WTC11 (cell line): ENCODE data around the gene ARHGEF12.

ENCODE experiments used
- ATF3 ChIP-seq: sonication (generic); formaldehyde crosslinking; conservative IDR thresholded peaks from 2 replicates; pipeline ENCODE4 v1.8.1; 2022; ENCODE audit warnings: mild to moderate bottlenecking, missing genetic modification reagents
- CREM ChIP-seq: sonication (generic); formaldehyde crosslinking; IDR thresholded peaks from 2 replicates; pipeline ENCODE4 v1.8.1; 2022; ENCODE audit warnings: mild to moderate bottlenecking, missing genetic modification reagents, moderate library complexity
- CTCF ChIP-seq: fragments of 200-600 bp; IDR thresholded peaks from 2 replicates; pipeline ENCODE4 v1.8.0; 2022; ENCODE audit warnings: antibody characterized with exemption
- E2F5 ChIP-seq: sonication (generic); formaldehyde crosslinking; IDR thresholded peaks from 2 replicates; pipeline ENCODE4 v1.8.1; 2022; ENCODE audit warnings: mild to moderate bottlenecking, moderate library complexity, missing genetic modification reagents
- HMGA2 ChIP-seq: fragments of 250-450 bp; sonication (Bioruptor Pico); IDR thresholded peaks from 2 replicates; pipeline ENCODE4 v1.4.0; 2021; ENCODE audit warnings: mild to moderate bottlenecking, moderate library complexity
- JUN ChIP-seq: sonication (generic); formaldehyde crosslinking; IDR thresholded peaks from 2 replicates; pipeline ENCODE4 v1.8.0; 2023; ENCODE audit warnings: mild to moderate bottlenecking, missing genetic modification reagents
- KAT7 ChIP-seq: sonication (generic); formaldehyde crosslinking; IDR thresholded peaks from 2 replicates; pipeline ENCODE4 v1.8.1; 2023; ENCODE audit warnings: missing genetic modification reagents, mild to moderate bottlenecking, borderline replicate concordance
- NFE2L1 ChIP-seq: sonication (generic); formaldehyde crosslinking; IDR thresholded peaks from 2 replicates; pipeline ENCODE4 v1.8.1; 2023; ENCODE audit warnings: missing genetic modification reagents
- SP1 ChIP-seq: sonication (generic); formaldehyde crosslinking; conservative IDR thresholded peaks from 2 replicates; pipeline ENCODE4 v1.8.1; 2022; ENCODE audit warnings: missing genetic modification reagents
- TP53 ChIP-seq: sonication (generic); formaldehyde crosslinking; IDR thresholded peaks from 2 replicates; pipeline ENCODE4 v1.8.1; 2023; ENCODE audit warnings: mild to moderate bottlenecking, missing genetic modification reagents
- ZNF532 ChIP-seq: fragments of 250-450 bp; sonication (Bioruptor Pico); IDR thresholded peaks from 2 replicates; pipeline ENCODE4 v1.9.0; 2021; ENCODE audit warnings: mild to moderate bottlenecking, borderline replicate concordance
- TF ChIP-seq, protein P1 (sequence below): sonication (generic); formaldehyde crosslinking; IDR thresholded peaks from 2 replicates; pipeline ENCODE4 v1.8.1; 2022; ENCODE audit warnings: low read depth, mild to moderate bottlenecking, moderate library complexity, missing genetic modification reagents, borderline replicate concordance
- TF ChIP-seq, protein P2 (sequence below): sonication (generic); formaldehyde crosslinking; IDR thresholded peaks from 2 replicates; pipeline ENCODE4 v1.8.1; 2022; ENCODE audit warnings: low read depth, missing genetic modification reagents, borderline replicate concordance
- TF ChIP-seq, protein P3 (sequence below): sonication (generic); formaldehyde crosslinking; IDR thresholded peaks from 2 replicates; pipeline ENCODE4 v1.8.0; 2022; ENCODE audit warnings: mild to moderate bottlenecking, missing genetic modification reagents

- TF ChIP-seq CTCF (no peak), NFE2L1 (no peak), JUN (no peak), HMGA2 (no peak), ATF3 (CRISPR knock-in tag) (no peak), E2F5 (CRISPR knock-in tag) (no peak), CREM (no peak), SP1 (CRISPR knock-in tag) (no peak), TP53 (CRISPR knock-in tag) (no peak), ZNF532 (CRISPR knock-in tag) (no peak), KAT7 (CRISPR knock-in tag) (no peak)
- TF ChIP-seq, protein P1, sequence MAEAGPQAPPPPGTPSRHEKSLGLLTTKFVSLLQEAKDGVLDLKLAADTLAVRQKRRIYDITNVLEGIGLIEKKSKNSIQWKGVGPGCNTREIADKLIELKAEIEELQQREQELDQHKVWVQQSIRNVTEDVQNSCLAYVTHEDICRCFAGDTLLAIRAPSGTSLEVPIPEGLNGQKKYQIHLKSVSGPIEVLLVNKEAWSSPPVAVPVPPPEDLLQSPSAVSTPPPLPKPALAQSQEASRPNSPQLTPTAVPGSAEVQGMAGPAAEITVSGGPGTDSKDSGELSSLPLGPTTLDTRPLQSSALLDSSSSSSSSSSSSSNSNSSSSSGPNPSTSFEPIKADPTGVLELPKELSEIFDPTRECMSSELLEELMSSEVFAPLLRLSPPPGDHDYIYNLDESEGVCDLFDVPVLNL (CRISPR knock-in tag) = no peak
- TF ChIP-seq, protein P2, sequence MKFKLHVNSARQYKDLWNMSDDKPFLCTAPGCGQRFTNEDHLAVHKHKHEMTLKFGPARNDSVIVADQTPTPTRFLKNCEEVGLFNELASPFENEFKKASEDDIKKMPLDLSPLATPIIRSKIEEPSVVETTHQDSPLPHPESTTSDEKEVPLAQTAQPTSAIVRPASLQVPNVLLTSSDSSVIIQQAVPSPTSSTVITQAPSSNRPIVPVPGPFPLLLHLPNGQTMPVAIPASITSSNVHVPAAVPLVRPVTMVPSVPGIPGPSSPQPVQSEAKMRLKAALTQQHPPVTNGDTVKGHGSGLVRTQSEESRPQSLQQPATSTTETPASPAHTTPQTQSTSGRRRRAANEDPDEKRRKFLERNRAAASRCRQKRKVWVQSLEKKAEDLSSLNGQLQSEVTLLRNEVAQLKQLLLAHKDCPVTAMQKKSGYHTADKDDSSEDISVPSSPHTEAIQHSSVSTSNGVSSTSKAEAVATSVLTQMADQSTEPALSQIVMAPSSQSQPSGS (CRISPR knock-in tag) = no peak
- TF ChIP-seq, protein P3, sequence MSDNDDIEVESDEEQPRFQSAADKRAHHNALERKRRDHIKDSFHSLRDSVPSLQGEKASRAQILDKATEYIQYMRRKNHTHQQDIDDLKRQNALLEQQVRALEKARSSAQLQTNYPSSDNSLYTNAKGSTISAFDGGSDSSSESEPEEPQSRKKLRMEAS (CRISPR knock-in tag) = no peak
Observed at GRCh38 chr11:120446802-120447201, 110.6 kb downstream of the ARHGEF12 start.
